Raji (cell line): Measurements from ENCODE around the gene HEATR1.

ENCODE experiments used
- POLR2A ChIP-seq: IDR thresholded peaks from 2 replicates; pipeline ENCODE4 v1.6.1; 2011; ENCODE audit warnings: low read depth, low read length, control low read depth; ENCODE audit not compliant: insufficient read depth

HEATR1 gene

GRCh38 chr1:236524142-236524894 lies 80.0 kb downstream of the HEATR1 start:
- TF ChIP-seq POLR2A = no peak

- no peak for TF ChIP-seq POLR2A
These were observed 80.6 kb downstream of the HEATR1 start, which contains the start of gene LGALS8 for GRCh38 chr1:236523704-236524141. Gene LGALS8 (plus strand): TSS chr1:236523982. CDS start chr1:236526071, 2,089 bp downstream.

GRCh38 chr1:236522937-236523703 lies 81.2 kb downstream of the HEATR1 start:
- TF ChIP-seq POLR2A = no peak

- no peak for TF ChIP-seq POLR2A
These were observed 83.8 kb downstream of the HEATR1 start for GRCh38 chr1:236520445-236521005.

GRCh38 chr1:236518322-236518721 lies 86.0 kb downstream of the HEATR1 start:
- TF ChIP-seq POLR2A = no peak

GRCh38 chr1:236516929-236517704 lies 87.2 kb downstream of the HEATR1 start:
- TF ChIP-seq POLR2A = no peak

- TF ChIP-seq POLR2A = no peak
These were observed 88.8 kb downstream of the HEATR1 start for GRCh38 chr1:236515443-236515958.

GRCh38 chr1:236514703-236515442 lies 89.4 kb downstream of the HEATR1 start:
- no peak for TF ChIP-seq POLR2A

GRCh38 chr1:236511735-236512418 lies 92.4 kb downstream of the HEATR1 start:
- TF ChIP-seq POLR2A = no peak

- TF ChIP-seq POLR2A = no peak
These were observed 94.5 kb downstream of the HEATR1 start for GRCh38 chr1:236509647-236510401.

- no peak for TF ChIP-seq POLR2A
These were observed 95.1 kb downstream of the HEATR1 start for GRCh38 chr1:236509203-236509602.

- no peak for TF ChIP-seq POLR2A
These were observed 95.7 kb downstream of the HEATR1 start for GRCh38 chr1:236508593-236509027.

GRCh38 chr1:236507022-236507700 lies 97.2 kb downstream of the HEATR1 start:
- no peak for TF ChIP-seq POLR2A
